ENCODE results near the gene THYN1.

- TF ChIP-seq CTCF (IDR thresholded peaks at IDR 0.05; ENCODE audit: low read depth, low read length, missing input control) = no peak
- no peak for TF ChIP-seq ZBTB33 (IDR thresholded peaks at IDR 0.05)
- peak; percentile 21 for TF ChIP-seq SP1 (IDR thresholded peaks at IDR 0.05)
- TF ChIP-seq FOXA1 (IDR thresholded peaks at IDR 0.05) = no peak
- peak; percentile 69 for TF ChIP-seq REST (IDR thresholded peaks at IDR 0.05)
- TF ChIP-seq RXRA (IDR thresholded peaks at IDR 0.05) = peak; percentile 23 to 29
- no peak for TF ChIP-seq JUND (IDR thresholded peaks at IDR 0.05)
- TF ChIP-seq ATF3 (IDR thresholded peaks at IDR 0.05) = no peak
- no peak for TF ChIP-seq EGR1 (IDR thresholded peaks at IDR 0.05; ENCODE audit: low read depth in 2 of 2)
These were observed 28.2 kb downstream of the THYN1 start for GRCh38 chr11:134224710-134225664.

All from liver (tissue), 3 donors.